Left renal cortex interstitium (tissue), 4 donors: ENCODE results near the gene GLIS2. TPM values are rescaled to one million over a fixed set of nuclear protein-coding genes. Genes with fewer than 3 reads are reported as not detected.
A peak's percentile ranks its signal among the peaks of the same experiment; 100 is the strongest.

Experiments used
- DNase-seq, 4 donors: peaks; one replicate each; pipeline ENCODE4 v3.0.0-alpha.2; 2013; ENCODE audit warnings: low read depth in 4 of 4, low spot score in 2 of 4, missing footprints in 1 of 4
- polyA plus RNA-seq, 4 donors: library from polyadenylated mRNA; unstranded; fragments of 120-200 nt; gene quantifications; one replicate each; pipeline ENCODE4 v1.2.1, GENCODE V29; 2013; ENCODE audit not compliant: insufficient read length in 4 of 4

GLIS2 gene
- 10 to 100 TPM; 32.5 to 59.1 (median 48.3) TPM for polyA plus RNA-seq

- DNase-seq = peak in 1 of 4 donors; percentile 76
Observed at GRCh38 chr16:4315186-4316107, at the start of gene GLIS2. TSS of gene GLIS2 (plus strand) at chr16:4316067. CDS start at chr16:4332281, 16,214 bp downstream.

DNA sequence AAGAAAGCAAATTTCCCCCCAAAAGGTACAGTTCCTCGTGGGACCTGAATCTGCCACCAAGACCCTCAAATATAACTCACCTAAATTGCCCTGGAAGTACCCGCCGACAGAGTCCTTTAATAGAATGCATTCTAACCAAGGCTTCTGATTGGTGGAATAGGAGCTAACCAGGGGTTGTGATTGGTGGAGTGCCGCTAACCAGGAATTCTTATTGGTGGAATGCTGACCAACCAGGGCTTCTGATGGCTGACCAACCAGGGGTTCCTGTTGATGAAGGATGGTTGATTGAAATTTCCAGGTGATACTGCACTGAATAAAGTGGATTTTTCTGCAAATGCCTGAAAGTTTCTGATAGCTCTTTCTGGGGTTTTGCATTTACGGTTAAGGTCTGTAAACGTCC is 49.5 kb upstream of the GLIS2 start:
- no peak for DNase-seq

GRCh38 chr16:4270091-4270490 is 45.8 kb upstream of the GLIS2 start:
- DNase-seq = no peak

DNA sequence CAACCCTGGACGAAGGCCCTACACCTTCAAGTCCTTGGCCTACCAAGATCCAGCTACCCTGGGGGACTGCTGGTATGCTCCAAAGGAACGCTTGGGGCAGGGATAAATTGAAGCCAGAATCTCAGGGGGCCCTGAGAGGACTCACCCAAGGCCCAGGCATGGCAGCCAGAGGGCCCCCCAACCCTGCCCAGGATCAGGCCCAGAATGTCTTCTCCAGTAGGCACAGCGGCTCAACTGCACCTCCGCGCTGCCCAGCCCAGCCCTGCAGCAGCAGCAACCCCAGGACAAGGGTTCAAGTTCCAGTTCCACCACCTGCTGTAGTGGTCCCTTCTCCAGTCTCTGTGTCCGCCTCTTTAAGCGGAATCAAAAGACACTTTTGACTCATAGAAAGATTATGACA is 45.3 kb upstream of the GLIS2 start:
- DNase-seq = no peak

DNA sequence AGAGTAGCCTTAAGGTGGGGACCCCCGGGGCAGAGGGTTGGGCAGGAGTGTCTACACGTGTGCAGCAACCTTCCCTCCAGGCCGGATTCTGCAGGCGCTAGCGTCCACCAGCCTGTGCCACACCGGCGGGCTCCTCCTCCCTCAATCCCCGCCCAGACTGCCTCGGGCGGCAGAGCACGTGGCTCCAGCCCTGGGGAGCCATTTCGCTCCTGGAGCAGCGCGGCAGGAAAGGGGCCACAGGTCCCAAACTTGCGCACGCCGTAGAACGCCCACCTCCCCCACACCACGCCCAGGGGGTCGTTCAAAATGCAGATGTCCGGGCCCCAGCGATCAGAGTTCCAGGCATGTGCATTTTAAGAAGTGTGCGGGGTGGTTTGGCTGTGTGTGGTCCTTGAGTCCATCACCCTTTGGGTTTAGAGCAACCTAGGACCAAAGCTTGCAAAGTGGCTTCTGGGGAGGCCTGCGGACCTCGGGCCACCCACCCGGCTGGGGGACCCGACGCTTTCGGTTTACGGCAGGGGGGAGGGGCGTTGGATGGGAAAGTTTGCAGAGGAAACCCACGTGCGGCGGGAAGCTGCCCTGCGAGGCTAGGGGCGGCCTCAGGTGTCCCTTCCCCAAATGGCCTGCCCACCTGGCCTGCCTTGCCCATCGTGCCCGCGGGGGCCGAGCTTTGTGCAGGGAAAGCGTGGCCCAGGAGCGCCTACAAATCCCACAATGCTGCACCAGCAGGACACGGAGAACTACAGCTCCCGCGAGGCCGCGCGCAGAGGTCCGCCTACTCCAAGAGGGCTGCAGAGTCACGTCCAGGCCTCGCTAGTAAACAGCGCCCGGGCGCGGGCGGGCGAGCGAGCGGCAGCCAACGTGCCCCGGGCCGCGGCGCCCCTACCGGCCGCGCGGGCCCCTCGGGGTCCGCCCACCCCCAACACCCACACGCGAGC is 44.4 kb upstream of the GLIS2 start:
- peak in 1 of 4 donors; percentile 81 for DNase-seq

GRCh38 chr16:4272114-4272956 is 43.5 kb upstream of the GLIS2 start:
- no peak for DNase-seq

GRCh38 chr16:4273858-4274311 is 42.0 kb upstream of the GLIS2 start:
- no peak for DNase-seq

- no peak for DNase-seq
Observed at GRCh38 chr16:4275861-4276260, 40.0 kb upstream of the GLIS2 start.

DNA sequence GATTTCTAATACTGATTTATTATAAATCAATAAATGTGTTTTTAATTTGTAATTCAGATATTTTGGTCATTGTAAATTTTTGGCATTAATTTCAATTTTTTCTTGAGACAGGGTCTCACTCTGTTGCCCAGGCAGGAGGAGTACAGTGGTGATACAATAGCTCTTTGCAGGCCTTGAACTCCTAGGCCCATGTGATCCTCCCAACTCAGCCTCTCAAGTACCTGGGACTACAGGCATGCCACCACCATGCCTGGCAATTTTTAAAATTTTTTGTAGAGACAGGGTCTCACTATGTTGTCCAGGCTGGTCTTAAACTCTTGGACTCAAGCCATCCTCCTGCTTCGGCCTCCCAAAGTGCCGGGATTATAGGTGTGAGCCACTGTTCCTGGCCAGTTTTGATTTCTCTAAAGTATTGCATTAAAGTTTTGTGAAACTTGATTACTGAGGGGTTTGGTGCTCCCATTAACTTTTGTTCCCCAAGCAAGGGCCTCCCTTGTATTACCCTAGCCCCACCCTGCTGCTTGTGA is 37.8 kb upstream of the GLIS2 start:
- DNase-seq = no peak

DNA sequence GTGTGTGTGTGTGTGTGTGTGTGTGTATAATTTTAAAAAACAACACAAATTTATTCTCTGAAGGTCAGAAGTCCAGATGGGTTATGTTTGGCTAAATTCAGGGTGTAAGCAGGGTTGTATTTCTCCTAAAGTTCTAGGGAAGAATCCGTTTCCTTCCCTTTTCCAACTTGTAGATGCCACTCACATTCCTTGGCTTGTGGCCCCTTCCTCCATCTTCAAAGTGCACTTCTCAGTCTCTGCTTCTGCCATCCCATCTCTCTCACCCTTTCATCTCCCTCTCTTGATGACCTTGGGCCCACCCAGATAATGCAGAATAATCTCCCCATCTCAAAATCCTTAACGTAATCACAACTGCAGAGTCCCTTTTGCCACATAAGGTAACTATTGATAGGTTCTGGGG is 35.2 kb upstream of the GLIS2 start:
- DNase-seq = no peak

GRCh38 chr16:4283441-4283840 is 32.4 kb upstream of the GLIS2 start:
- no peak for DNase-seq

DNA sequence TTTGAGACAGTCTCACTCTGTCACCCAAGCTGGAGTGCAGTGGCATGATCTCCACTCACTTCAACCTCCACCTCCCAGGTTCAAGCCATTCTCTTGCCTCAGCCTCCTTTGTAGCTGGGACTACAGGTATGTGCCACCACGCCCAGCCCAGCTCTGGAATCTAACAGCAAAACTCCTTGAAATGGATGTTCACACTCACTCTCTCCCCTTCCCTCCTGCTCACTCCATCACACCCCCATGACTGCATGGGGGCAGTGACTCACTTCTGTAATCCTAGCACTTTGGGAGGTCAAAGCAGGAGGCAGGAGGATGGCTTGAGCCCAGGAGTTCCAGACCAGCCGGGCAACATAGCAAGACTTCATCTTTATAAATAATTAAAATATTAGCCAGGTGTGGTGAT is 31.9 kb upstream of the GLIS2 start:
- DNase-seq = no peak

GRCh38 chr16:4285167-4285566 is 30.7 kb upstream of the GLIS2 start:
- no peak for DNase-seq

GRCh38 chr16:4288148-4288921 is 27.5 kb upstream of the GLIS2 start:
- no peak for DNase-seq

- DNase-seq = no peak
Observed at GRCh38 chr16:4290236-4290830, 25.5 kb upstream of the GLIS2 start.

GRCh38 chr16:4291699-4292098 is 24.2 kb upstream of the GLIS2 start:
- DNase-seq = no peak

DNA sequence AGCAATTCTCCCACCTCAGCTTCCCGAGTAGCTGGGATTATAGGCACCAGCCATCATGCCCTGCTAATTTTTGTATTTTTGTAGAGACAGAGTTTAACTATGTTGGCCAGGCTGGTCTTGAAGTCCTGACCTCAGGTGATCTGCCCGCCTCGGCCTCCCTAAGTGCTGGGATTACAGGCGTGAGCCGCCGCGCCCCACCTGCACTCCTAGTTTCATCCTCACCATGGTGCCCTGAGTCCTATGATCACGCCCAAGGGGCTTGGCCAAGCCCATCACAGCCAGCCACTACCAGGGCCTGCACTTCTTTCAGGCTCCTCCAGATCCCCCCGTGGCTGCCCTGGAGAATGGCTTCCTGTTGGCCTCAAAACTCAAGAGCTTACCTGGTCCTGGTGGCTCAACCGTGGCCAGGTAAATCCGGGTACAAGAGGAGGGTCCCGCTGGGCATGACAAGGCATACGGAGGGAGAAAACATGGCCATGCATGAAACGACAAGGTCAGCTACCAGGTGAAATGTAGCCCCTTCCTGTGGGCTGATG is 22.6 kb upstream of the GLIS2 start:
- DNase-seq = no peak

DNA sequence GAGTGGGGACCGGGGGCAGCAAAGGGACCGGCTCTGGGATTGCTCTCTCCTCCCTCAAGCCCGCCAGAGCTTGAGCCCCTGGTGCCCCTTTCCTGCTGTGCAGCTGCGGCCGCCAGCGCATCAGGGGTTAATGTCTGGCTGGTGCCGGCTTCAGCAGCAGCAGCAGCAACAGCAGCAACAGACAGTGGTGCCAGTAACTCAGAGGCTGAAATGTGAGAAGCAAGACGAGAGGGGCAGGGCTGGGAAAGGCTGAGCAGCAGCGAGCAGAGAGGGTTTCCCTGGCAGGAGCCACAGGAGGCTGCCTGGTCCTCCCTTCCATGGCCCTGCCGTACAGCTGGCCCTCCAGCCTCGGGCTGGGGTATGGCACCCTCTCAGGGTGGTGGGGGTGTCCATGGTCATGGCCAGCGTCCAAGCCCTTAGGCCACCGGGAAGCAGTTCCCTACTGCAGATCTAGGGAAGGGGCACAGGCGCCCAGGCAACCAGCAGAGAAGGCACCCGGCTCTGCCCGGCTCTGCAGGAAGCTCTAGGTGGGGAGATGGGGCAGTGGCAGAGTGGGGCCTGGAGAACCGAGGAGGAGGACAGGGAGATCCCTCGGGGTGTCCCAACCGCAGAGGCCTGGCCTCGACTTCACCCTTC is 21.9 kb upstream of the GLIS2 start:
- no peak for DNase-seq
